IMR-90 (cell line): ENCODE data around the gene EIF2B2.

ENCODE experiments used
- BHLHE40 ChIP-seq: fragments of 150-350 bp; IDR thresholded peaks from 2 replicates; pipeline ENCODE4 v1.6.1; 2016; ENCODE audit warnings: mild to moderate bottlenecking, low read depth, low read length
- CTCF ChIP-seq: conservative IDR thresholded peaks from 2 replicates; pipeline ENCODE4 v1.5.1; 2012; ENCODE audit warnings: mild to moderate bottlenecking, low read depth, low read length, improper control_type of control experiment
- MXI1 ChIP-seq: IDR thresholded peaks from 2 replicates; pipeline ENCODE4 v1.6.1; 2012; ENCODE audit warnings: low read depth, mild to moderate bottlenecking, low read length, moderate library complexity, borderline replicate concordance
- POLR2A ChIP-seq: IDR thresholded peaks from 2 replicates; pipeline ENCODE4 v1.6.1; 2012; ENCODE audit warnings: mild to moderate bottlenecking, low read depth, low read length
- RFX5 ChIP-seq: IDR thresholded peaks from 2 replicates; pipeline ENCODE4 v1.8.0; 2012; ENCODE audit warnings: low read depth, mild to moderate bottlenecking, low read length, moderate library complexity

DNA sequence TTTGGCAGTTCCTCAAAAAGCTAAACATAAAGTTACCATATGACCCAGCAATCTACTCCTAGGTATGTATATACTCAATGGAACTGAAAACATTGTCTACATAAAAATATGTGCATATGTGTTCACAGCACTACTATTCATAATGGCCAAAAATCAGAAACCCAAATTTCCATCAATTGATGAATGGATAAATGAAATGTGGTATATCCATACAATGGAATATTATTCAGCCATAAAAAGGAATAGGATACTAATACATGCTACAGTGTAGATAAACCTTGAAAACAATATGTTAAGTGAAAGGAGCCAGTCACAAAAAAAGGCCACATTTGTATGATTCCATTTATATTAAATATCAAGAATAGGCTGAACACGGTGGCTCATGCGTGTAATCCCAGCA lies 57.7 kb downstream of the EIF2B2 start:
- TF ChIP-seq RFX5 (no peak), CTCF (no peak), POLR2A (no peak), BHLHE40 (no peak), MXI1 (no peak)
